A673 (cell line): Measurements from ENCODE around the gene MEG3.

Experiments
- EZH2 ChIP-seq: fragments of 200-600 bp; sonication (generic); IDR thresholded peaks from 2 replicates; pipeline ENCODE4 v1.6.1; 2017; ENCODE audit warnings: borderline replicate concordance, low read depth, mild to moderate bottlenecking, mixed read lengths, antibody characterized with exemption, low read length; ENCODE audit not compliant: poor library complexity, severe bottlenecking
- TF ChIP-seq, protein P1 (sequence below): fragments of 300-800, 200-600 bp; sonication (generic); conservative IDR thresholded peaks from 2 replicates; pipeline ENCODE4 v1.5.1; 2017; ENCODE audit warnings: low read depth, mild to moderate bottlenecking, antibody characterized with exemption, low read length, moderate library complexity, mixed read lengths

DNA sequence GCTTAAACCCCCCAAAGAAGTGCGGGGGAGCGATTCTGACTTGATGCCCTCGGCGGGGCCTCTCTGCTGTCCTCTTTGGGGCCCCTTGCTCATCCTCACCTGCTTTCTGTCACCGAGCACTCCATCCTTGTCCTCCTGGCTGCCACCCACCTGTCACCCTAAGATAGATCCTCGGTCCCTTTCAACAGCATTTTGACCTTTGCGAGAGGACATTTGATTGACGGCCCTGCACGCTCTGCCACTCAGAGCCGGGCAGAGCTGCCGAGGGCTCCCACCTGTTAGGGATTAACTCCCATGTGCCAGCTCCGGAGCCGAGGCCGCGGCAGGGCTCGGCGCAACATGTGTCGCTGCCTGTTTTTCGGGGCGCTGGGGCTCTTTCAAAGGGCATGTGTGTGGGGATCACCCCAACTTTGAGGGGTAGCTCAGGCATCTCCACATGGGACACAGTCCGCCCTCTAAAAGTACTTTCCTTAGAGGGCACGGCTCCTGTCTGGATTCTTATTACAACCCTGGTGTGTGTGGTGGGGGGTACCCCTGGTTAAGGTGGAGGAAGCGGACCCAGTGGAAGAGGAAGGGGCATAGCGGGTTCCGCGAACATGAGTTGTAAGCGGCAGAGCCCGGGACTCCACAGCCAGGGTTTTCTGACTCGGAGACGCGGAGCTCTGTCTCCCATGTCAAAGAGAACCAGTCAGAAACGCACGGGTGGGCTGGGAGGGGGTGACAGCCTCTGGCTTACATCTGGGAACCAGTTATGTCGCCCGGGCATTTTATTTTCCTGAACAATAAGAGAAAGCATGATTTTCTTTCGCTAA, 811 bp upstream of the MEG3 start:
- TF ChIP-seq, protein P1, sequence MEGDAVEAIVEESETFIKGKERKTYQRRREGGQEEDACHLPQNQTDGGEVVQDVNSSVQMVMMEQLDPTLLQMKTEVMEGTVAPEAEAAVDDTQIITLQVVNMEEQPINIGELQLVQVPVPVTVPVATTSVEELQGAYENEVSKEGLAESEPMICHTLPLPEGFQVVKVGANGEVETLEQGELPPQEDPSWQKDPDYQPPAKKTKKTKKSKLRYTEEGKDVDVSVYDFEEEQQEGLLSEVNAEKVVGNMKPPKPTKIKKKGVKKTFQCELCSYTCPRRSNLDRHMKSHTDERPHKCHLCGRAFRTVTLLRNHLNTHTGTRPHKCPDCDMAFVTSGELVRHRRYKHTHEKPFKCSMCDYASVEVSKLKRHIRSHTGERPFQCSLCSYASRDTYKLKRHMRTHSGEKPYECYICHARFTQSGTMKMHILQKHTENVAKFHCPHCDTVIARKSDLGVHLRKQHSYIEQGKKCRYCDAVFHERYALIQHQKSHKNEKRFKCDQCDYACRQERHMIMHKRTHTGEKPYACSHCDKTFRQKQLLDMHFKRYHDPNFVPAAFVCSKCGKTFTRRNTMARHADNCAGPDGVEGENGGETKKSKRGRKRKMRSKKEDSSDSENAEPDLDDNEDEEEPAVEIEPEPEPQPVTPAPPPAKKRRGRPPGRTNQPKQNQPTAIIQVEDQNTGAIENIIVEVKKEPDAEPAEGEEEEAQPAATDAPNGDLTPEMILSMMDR: no peak
- TF ChIP-seq EZH2: no peak
